ENCODE results near the gene RPS27A.

DNA sequence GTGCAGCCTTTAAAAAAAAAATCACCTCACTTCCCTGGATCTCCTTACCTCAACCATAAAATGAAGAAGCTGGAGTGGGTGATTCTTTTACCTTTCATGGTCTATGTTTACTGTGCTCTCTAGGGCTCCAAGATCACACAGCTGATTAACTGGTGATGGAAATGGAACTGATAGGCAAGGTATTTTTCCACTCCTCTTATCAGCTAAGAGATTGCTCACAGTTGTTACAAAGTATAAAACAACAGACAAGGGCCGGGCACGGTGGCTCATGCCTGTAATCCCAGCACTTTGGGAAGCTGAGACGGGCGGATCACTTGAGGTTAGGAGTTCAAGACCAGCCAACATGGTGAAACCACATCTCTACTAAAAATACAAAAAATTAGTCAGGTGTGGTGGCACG lies 14.5 kb downstream of the RPS27A start:
- TF ChIP-seq, protein P1, sequence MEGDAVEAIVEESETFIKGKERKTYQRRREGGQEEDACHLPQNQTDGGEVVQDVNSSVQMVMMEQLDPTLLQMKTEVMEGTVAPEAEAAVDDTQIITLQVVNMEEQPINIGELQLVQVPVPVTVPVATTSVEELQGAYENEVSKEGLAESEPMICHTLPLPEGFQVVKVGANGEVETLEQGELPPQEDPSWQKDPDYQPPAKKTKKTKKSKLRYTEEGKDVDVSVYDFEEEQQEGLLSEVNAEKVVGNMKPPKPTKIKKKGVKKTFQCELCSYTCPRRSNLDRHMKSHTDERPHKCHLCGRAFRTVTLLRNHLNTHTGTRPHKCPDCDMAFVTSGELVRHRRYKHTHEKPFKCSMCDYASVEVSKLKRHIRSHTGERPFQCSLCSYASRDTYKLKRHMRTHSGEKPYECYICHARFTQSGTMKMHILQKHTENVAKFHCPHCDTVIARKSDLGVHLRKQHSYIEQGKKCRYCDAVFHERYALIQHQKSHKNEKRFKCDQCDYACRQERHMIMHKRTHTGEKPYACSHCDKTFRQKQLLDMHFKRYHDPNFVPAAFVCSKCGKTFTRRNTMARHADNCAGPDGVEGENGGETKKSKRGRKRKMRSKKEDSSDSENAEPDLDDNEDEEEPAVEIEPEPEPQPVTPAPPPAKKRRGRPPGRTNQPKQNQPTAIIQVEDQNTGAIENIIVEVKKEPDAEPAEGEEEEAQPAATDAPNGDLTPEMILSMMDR (IDR thresholded peaks at IDR 0.05), result no peak
- TF ChIP-seq POLR2A (IDR thresholded peaks at IDR 0.05), result no peak
